HEK293 (cell line): ENCODE data around the gene SLC35E3.
A peak's percentile ranks its signal among the peaks of the same experiment; 100 is the strongest.

Source experiments
- CTCF ChIA-PET: fragments of 350-600 bp; formaldehyde crosslinking; extraction: SDS; loops from one replicate; lab custom pipeline; 2021; ENCODE audit warnings: antibody characterized with exemption; lab: Yijun Ruan, JAX
- POLR2A ChIA-PET: fragments of 300-600 bp; formaldehyde crosslinking; extraction: SDS; loops from one replicate; lab custom pipeline; 2020; ENCODE audit warnings: antibody characterized with exemption, inconsistent platforms; lab: Yijun Ruan, JAX
- H3K27ac ChIP-seq: fragments of 200-500 bp; sonication (Bioruptor generic); 2 replicates; pipeline ENCODE4 v1.5.1; 2014; ENCODE audit warnings: low read depth, low read length, control low read depth, inconsistent platforms; ENCODE audit errors: extremely low read depth
- H3K36me3 ChIP-seq, 2 experiments: fragments of 200-500 bp in 1 of 2; sonication (Bioruptor generic) in 1 of 2; 1 replicate in 1 of 2; 2 replicates in 1 of 2; pipeline ENCODE4 v1.5.1; 2014 to 2017; ENCODE audit warnings: inconsistent platforms in 2 of 2, low read length in 2 of 2; ENCODE audit not compliant: control insufficient read depth in 2 of 2, insufficient read depth in 1 of 2
- H3K4me1 ChIP-seq: fragments of 200-500 bp; sonication (Bioruptor generic); 2 replicates; pipeline ENCODE4 v1.5.1; 2014; ENCODE audit warnings: mild to moderate bottlenecking, low read length, inconsistent platforms; ENCODE audit not compliant: control insufficient read depth, insufficient read depth
- H3K4me3 ChIP-seq: 2 replicates; pipeline ENCODE4 v1.5.1; 2011; ENCODE audit warnings: low read depth, mild to moderate bottlenecking, control low read depth, low read length, moderate library complexity
- H3K9me3 ChIP-seq: fragments of 200-500 bp; sonication (Bioruptor generic); 2 replicates; pipeline ENCODE4 v1.5.1; 2014; ENCODE audit warnings: low read depth, low read length, inconsistent platforms; ENCODE audit not compliant: control insufficient read depth, insufficient read depth
- BCL11A ChIP-seq: fragments of 450-650 bp; formaldehyde crosslinking; IDR thresholded peaks from 2 replicates; pipeline ENCODE4 v1.5.1; 2016; ENCODE audit warnings: low read depth, missing biosample characterization, missing genetic modification characterization
- GFI1B ChIP-seq: fragments of 450-650 bp; formaldehyde crosslinking; IDR thresholded peaks from 2 replicates; pipeline ENCODE4 v1.5.1; 2016; ENCODE audit warnings: missing biosample characterization, missing genetic modification characterization
- PRDM4 ChIP-seq: fragments of 450-650 bp; formaldehyde crosslinking; IDR thresholded peaks from 2 replicates; pipeline ENCODE4 v1.5.1; 2017; ENCODE audit warnings: missing biosample characterization, missing genetic modification characterization
- WT1 ChIP-seq: fragments of 450-650 bp; formaldehyde crosslinking; IDR thresholded peaks from 2 replicates; pipeline ENCODE4 v1.5.1; 2016; ENCODE audit warnings: missing biosample characterization, missing genetic modification characterization
- ZBTB26 ChIP-seq: fragments of 450-650 bp; formaldehyde crosslinking; optimal IDR thresholded peaks from 2 replicates; pipeline ENCODE3; 2016; ENCODE audit warnings: missing biosample characterization, mild to moderate bottlenecking, missing genetic modification characterization
- ZNF169 ChIP-seq: fragments of 450-650 bp; formaldehyde crosslinking; IDR thresholded peaks from 2 replicates; pipeline ENCODE4 v1.5.1; 2016; ENCODE audit warnings: missing biosample characterization, missing genetic modification characterization
- ZNF23 ChIP-seq: fragments of 450-650 bp; formaldehyde crosslinking; IDR thresholded peaks from 2 replicates; pipeline ENCODE4 v1.5.1; 2016; ENCODE audit warnings: missing biosample characterization, missing genetic modification characterization, borderline replicate concordance
- ZNF248 ChIP-seq: fragments of 450-650 bp; formaldehyde crosslinking; IDR thresholded peaks from 2 replicates; pipeline ENCODE4 v1.5.1; 2017; ENCODE audit warnings: missing biosample characterization, missing genetic modification characterization
- ZNF354C ChIP-seq: fragments of 450-650 bp; formaldehyde crosslinking; IDR thresholded peaks from 2 replicates; pipeline ENCODE4 v1.5.1; 2016; ENCODE audit warnings: missing biosample characterization, missing genetic modification characterization, low read depth, borderline replicate concordance
- ZNF660 ChIP-seq: fragments of 450-650 bp; IDR thresholded peaks from 2 replicates; pipeline ENCODE4 v1.5.1; 2018; ENCODE audit warnings: missing biosample characterization, mild to moderate bottlenecking, missing genetic modification characterization
- ZNF692 ChIP-seq: fragments of 450-650 bp; formaldehyde crosslinking; IDR thresholded peaks from 2 replicates; pipeline ENCODE4 v1.5.1; 2016; ENCODE audit warnings: missing biosample characterization, missing genetic modification characterization
- ZNF785 ChIP-seq: fragments of 450-650 bp; formaldehyde crosslinking; IDR thresholded peaks from 2 replicates; pipeline ENCODE4 v1.5.1; 2016; ENCODE audit warnings: missing biosample characterization, missing genetic modification characterization
- ZSCAN30 ChIP-seq: fragments of 450-650 bp; IDR thresholded peaks from 2 replicates; pipeline ENCODE4 v1.5.1; 2018; ENCODE audit warnings: missing biosample characterization, mild to moderate bottlenecking, missing genetic modification characterization, moderate library complexity
- TF ChIP-seq, protein P1 (sequence below): fragments of 450-650 bp; formaldehyde crosslinking; conservative IDR thresholded peaks from 2 replicates; pipeline ENCODE4 v1.5.1; 2016; ENCODE audit warnings: low read depth, missing biosample characterization, missing genetic modification characterization
- TF ChIP-seq, protein P2 (sequence below): fragments of 450-650 bp; formaldehyde crosslinking; IDR thresholded peaks from 2 replicates; pipeline ENCODE4 v1.5.1; 2016; ENCODE audit warnings: missing biosample characterization, missing genetic modification characterization
- TF ChIP-seq, protein P3 (sequence below): fragments of 450-650 bp; formaldehyde crosslinking; IDR thresholded peaks from 2 replicates; pipeline ENCODE4 v1.5.1; 2016; ENCODE audit warnings: missing biosample characterization, missing genetic modification characterization
- TF ChIP-seq, protein P4 (sequence below): fragments of 450-650 bp; formaldehyde crosslinking; IDR thresholded peaks from 2 replicates; pipeline ENCODE4 v1.5.1; 2016; ENCODE audit warnings: missing biosample characterization, missing genetic modification characterization, borderline replicate concordance

Gene SLC35E3

GRCh38 chr12:68815928-68816800, 70.2 kb downstream of the SLC35E3 start:
- H3K36me3 ChIP-seq, result peaks cover 93 to 94% of the 10 kb centered on the region in 2 experiments
- ChIA-PET CTCF (interaction anchor here (0.8 to 2.7 kb wide), 3 partner anchors 14 to 19 kb away, joined by 3 to 16 read pairs (median 3); no protein-coding TSS in a partner anchor), POLR2A (interaction anchor here (0.6 to 4.6 kb wide), 3 partner anchors 8 to 88 kb away, joined by 4 to 24 read pairs (median 17); partner anchors contain the start of genes MDM2 and SLC35E3)
- H3K9me3 ChIP-seq, result no peaks in the 10 kb centered on the region
- H3K4me1 ChIP-seq, result 0 out of 2 replicates have a peak, but pooled peaks cover 11% of the 10 kb centered on the region
- H3K4me3 ChIP-seq, result no peak overlapping the region
- no peak overlapping the region for H3K27ac ChIP-seq
- TF ChIP-seq ZNF248, result no peak
- peak; percentile 82 for TF ChIP-seq ZNF660 (tag by site-specific recombination)
- no peak for TF ChIP-seq ZNF169
- no peak for TF ChIP-seq ZNF23 (tag by site-specific recombination)
- no peak for TF ChIP-seq BCL11A
- no peak for TF ChIP-seq ZBTB26 (tag by site-specific recombination)
- no peak for TF ChIP-seq ZNF692 (tag by site-specific recombination)
- TF ChIP-seq, protein P1, sequence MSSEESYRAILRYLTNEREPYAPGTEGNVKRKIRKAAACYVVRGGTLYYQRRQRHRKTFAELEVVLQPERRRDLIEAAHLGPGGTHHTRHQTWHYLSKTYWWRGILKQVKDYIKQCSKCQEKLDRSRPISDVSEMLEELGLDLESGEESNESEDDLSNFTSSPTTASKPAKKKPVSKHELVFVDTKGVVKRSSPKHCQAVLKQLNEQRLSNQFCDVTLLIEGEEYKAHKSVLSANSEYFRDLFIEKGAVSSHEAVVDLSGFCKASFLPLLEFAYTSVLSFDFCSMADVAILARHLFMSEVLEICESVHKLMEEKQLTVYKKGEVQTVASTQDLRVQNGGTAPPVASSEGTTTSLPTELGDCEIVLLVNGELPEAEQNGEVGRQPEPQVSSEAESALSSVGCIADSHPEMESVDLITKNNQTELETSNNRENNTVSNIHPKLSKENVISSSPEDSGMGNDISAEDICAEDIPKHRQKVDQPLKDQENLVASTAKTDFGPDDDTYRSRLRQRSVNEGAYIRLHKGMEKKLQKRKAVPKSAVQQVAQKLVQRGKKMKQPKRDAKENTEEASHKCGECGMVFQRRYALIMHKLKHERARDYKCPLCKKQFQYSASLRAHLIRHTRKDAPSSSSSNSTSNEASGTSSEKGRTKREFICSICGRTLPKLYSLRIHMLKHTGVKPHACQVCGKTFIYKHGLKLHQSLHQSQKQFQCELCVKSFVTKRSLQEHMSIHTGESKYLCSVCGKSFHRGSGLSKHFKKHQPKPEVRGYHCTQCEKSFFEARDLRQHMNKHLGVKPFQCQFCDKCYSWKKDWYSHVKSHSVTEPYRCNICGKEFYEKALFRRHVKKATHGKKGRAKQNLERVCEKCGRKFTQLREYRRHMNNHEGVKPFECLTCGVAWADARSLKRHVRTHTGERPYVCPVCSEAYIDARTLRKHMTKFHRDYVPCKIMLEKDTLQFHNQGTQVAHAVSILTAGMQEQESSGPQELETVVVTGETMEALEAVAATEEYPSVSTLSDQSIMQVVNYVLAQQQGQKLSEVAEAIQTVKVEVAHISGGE, result no peak
- TF ChIP-seq, protein P2, sequence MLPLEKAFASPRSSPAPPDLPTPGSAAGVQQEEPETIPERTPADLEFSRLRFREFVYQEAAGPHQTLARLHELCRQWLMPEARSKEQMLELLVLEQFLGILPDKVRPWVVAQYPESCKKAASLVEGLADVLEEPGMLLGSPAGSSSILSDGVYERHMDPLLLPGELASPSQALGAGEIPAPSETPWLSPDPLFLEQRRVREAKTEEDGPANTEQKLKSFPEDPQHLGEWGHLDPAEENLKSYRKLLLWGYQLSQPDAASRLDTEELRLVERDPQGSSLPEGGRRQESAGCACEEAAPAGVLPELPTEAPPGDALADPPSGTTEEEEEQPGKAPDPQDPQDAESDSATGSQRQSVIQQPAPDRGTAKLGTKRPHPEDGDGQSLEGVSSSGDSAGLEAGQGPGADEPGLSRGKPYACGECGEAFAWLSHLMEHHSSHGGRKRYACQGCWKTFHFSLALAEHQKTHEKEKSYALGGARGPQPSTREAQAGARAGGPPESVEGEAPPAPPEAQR (tag by site-specific recombination), result no peak
- TF ChIP-seq ZNF354C (tag by site-specific recombination), result no peak
- no peak for TF ChIP-seq PRDM4 (tag by site-specific recombination)
- no peak for TF ChIP-seq ZNF785
- no peak for TF ChIP-seq ZSCAN30 (tag by site-specific recombination)
- TF ChIP-seq, protein P3, sequence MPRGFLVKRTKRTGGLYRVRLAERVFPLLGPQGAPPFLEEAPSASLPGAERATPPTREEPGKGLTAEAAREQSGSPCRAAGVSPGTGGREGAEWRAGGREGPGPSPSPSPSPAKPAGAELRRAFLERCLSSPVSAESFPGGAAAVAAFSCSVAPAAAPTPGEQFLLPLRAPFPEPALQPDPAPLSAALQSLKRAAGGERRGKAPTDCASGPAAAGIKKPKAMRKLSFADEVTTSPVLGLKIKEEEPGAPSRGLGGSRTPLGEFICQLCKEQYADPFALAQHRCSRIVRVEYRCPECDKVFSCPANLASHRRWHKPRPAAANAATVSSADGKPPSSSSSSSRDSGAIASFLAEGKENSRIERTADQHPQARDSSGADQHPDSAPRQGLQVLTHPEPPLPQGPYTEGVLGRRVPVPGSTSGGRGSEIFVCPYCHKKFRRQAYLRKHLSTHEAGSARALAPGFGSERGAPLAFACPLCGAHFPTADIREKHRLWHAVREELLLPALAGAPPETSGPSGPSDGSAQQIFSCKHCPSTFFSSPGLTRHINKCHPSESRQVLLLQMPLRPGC, result no peak
- TF ChIP-seq GFI1B, result no peak
- TF ChIP-seq, protein P4, sequence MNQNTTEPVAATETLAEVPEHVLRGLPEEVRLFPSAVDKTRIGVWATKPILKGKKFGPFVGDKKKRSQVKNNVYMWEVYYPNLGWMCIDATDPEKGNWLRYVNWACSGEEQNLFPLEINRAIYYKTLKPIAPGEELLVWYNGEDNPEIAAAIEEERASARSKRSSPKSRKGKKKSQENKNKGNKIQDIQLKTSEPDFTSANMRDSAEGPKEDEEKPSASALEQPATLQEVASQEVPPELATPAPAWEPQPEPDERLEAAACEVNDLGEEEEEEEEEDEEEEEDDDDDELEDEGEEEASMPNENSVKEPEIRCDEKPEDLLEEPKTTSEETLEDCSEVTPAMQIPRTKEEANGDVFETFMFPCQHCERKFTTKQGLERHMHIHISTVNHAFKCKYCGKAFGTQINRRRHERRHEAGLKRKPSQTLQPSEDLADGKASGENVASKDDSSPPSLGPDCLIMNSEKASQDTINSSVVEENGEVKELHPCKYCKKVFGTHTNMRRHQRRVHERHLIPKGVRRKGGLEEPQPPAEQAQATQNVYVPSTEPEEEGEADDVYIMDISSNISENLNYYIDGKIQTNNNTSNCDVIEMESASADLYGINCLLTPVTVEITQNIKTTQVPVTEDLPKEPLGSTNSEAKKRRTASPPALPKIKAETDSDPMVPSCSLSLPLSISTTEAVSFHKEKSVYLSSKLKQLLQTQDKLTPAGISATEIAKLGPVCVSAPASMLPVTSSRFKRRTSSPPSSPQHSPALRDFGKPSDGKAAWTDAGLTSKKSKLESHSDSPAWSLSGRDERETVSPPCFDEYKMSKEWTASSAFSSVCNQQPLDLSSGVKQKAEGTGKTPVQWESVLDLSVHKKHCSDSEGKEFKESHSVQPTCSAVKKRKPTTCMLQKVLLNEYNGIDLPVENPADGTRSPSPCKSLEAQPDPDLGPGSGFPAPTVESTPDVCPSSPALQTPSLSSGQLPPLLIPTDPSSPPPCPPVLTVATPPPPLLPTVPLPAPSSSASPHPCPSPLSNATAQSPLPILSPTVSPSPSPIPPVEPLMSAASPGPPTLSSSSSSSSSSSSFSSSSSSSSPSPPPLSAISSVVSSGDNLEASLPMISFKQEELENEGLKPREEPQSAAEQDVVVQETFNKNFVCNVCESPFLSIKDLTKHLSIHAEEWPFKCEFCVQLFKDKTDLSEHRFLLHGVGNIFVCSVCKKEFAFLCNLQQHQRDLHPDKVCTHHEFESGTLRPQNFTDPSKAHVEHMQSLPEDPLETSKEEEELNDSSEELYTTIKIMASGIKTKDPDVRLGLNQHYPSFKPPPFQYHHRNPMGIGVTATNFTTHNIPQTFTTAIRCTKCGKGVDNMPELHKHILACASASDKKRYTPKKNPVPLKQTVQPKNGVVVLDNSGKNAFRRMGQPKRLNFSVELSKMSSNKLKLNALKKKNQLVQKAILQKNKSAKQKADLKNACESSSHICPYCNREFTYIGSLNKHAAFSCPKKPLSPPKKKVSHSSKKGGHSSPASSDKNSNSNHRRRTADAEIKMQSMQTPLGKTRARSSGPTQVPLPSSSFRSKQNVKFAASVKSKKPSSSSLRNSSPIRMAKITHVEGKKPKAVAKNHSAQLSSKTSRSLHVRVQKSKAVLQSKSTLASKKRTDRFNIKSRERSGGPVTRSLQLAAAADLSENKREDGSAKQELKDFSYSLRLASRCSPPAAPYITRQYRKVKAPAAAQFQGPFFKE, result no peak
- TF ChIP-seq WT1 (tag by site-specific recombination), result no peak
